HG03175 (cell line): ENCODE measurements around the gene PTBP1.

Source experiments
- ATAC-seq: cut with Tn5 transposase; IDR thresholded peaks from one replicate; pipeline ENCODE4 v1.9.1; 2021; ENCODE audit warnings: mild to moderate bottlenecking, moderate library complexity; ENCODE audit not compliant: unreplicated experiment

Gene PTBP1

DNA sequence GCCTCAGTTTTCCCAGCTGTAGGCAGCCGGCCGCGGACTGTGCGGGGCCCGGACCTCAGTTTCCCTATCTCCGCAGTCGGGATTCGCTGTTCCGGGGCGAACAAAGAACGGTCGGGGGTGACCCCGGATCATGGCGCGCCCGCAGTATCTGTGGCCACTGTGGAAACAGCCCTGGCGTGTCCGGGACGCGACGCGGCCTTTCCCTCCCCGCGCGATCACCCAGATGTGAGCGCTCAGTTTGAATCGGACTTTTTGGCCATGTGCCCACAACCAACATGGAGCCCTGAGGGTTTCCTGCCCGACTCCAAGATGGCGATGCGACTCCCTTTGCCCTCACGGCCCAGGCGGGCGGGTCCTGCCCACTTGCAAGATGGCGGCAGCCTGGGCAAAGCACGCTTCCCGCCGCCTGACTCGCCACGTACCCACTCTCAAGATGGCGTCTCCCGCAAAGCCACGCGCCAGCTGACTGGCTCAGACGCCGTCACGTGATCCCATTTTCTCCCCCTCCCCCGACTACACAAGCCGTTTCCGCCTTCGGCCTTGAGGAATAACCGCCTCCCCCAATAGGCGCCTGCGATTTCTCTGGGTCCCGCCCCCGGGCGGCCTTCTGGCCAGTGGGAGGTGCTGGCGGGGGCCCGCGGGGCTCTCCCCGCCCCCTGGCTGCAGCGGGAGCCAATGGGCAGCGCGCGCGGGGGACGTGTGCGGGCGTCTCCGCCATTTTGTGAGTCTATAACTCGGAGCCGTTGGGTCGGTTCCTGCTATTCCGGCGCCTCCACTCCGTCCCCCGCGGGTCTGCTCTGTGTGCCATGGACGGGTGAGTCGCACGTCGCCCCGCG, at the start of gene PTBP1:
Gene PTBP1, plus strand, starts transcription at position 761 of the 836 bp plus-strand sequence. Its CDS starts 46 bp downstream, at position 807.
- peak; percentile 82 for ATAC-seq

DNA sequence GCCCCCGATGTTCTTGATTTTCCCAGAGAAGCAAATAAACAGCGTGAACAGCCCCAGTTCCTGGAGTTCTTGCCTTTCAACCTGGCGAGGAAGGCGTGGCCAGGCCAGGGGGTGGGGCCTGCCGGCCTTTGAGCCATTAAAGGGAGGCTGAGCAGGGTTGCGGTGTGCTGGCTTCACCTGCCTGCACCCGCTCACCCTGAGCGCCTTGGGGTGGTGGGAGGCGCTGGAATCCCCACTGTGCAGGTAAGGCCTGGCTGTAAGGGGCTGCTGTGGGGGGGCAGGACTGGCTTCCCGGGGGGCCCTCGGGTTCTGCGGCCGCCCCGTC, 49.0 kb upstream of the PTBP1 start:
- ATAC-seq = no peak

DNA sequence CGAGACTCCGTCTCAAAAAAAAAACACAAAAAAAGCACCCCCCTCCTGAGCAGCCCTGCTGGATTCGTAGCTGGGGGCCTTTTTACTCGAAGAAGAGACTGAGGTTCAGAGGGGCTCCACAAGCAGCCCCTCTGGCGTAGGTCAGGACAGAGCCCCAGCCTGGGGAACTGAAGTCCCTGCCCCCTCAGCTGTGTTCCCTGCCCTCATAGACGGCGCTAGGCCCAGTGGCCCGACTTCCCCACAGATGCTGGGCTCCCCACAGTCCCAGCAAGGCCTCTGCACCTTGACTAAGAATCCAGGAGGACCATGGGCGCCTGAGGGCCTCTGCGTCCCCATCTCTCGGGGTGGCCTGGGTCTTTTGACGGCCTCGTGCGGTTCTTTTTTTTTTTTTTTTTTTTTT, 47.4 kb upstream of the PTBP1 start:
- no peak for ATAC-seq

GRCh38 chr19:750640-751423, 46.4 kb upstream of the PTBP1 start, which contains the start of gene MISP:
TSS of gene MISP (plus strand) at chr19:751112. CDS start at chr19:756947, 5,835 bp downstream.
- ATAC-seq = no peak

- no peak for ATAC-seq
Observed at GRCh38 chr19:751501-752341, 45.5 kb upstream of the PTBP1 start.

DNA sequence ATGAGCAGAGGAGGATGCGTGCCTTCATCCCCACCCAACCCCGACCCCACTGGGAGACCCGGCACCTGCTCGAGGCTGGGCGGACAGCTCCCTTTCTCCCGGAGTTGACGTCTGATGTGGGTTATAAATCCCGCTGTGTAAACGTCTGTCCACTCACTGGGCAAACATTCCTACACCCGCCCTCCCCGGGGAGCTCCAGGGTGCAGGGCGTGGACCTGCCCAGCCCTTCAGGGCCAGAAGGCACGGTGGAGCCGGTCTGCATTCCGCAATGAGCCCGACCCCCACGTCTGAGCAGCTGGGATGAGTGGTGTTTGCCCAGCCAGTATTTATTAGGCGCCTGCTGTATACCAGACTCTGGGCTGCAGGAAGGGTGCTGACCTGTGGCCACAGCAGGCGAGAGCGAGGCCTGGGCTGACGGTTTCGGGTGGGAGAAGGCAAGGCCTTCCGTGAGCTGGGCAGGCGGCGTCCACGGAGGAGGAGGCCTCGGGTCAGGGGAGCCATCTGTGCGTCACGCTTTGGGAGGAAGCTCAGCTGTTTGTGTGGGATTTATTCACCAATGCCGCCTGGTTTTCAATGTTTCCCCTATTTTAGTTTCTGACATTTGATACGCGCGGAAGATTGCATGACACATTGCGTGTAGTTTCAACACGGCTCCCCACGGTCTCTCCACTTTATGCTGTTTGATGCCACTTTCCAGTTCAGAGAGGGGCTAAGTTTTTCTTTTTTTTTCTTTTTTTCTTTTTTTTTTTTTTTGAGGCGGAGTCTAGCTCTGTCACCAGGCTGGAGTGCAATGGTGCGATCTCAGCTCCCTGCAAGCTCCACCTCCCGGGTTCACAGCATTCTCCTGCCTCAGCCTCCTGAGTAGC, 44.4 kb upstream of the PTBP1 start:
- no peak for ATAC-seq

DNA sequence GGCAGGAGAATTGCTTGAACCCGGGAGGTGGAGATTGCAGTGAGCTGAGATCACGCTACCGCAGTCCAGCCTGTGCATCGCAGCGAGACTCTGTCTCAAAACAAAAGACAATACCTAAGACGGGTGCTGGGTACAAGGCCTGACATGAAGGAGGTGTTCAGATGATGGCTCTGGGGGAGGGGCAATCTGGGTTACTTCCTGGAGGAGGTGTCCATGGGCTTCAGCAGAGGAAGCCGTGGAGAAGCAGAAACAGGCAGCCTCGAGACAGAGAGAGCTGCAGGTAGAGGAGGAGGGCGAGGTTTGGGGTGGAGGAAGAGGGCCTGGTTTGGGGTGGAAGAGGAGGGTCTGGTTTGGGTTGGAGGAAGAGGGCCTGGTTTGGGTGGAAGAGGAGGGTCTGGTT, 42.7 kb upstream of the PTBP1 start:
- ATAC-seq = no peak

GRCh38 chr19:755063-755462, 42.2 kb upstream of the PTBP1 start:
- ATAC-seq = no peak

GRCh38 chr19:756236-756635, 41.0 kb upstream of the PTBP1 start:
- ATAC-seq = no peak

DNA sequence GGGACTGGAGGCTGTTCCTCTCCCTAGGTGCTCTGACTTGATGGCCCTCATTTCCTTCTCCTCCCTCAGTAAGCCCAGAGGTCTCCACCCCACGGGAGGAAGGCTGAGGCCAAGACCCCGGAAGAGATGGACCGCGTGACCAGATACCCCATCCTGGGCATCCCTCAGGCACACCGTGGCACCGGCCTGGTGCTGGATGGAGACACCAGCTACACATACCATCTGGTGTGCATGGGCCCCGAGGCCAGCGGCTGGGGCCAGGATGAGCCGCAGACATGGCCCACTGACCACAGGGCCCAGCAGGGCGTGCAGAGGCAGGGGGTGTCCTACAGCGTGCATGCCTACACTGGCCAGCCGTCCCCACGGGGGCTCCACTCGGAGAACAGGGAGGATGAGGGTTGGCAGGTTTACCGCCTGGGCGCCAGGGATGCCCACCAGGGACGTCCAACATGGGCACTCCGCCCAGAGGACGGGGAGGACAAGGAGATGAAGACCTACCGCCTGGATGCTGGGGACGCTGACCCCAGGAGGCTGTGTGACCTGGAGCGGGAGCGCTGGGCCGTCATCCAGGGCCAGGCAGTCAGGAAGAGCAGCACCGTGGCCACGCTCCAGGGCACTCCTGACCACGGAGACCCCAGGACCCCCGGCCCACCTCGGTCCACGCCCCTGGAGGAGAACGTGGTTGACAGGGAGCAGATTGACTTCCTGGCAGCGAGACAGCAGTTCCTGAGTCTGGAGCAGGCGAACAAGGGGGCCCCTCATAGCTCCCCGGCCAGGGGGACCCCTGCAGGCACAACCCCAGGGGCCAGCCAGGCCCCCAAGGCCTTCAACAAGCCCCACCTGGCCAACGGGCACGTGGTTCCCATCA, 40.2 kb upstream of the PTBP1 start:
- no peak for ATAC-seq

GRCh38 chr19:757811-758668, 39.2 kb upstream of the PTBP1 start:
- no peak for ATAC-seq

- no peak for ATAC-seq
Observed at GRCh38 chr19:763181-763580, 34.1 kb upstream of the PTBP1 start.

GRCh38 chr19:763869-764268, 33.4 kb upstream of the PTBP1 start:
- ATAC-seq = no peak

GRCh38 chr19:764301-764700, 33.0 kb upstream of the PTBP1 start:
- no peak for ATAC-seq

DNA sequence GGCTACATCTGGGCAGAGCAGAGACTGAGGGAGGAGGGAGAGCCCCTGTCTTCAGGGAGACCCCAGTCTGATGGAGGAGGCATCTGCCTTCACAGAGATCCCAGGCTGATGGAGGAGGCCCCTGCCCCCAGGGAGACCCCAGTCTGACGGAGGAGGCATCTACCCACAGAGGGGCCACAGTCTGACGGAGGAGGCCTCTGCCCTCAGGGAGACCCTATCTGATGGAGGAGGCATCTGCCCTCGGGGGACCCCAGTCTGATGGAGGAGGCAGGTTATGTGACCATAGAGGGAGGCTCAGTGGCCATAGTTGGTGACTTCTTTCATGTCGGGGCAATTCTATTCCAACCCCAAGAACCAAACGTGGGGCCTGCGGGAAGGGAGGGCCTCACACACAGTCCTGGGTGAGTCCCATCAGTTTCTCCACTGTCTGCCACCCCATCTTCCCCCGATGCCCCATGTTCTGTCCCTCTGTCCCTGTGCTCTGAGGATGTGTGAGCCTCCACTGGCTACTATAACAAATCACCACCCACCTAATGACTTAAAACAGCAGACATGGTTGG, 32.0 kb upstream of the PTBP1 start:
- ATAC-seq = no peak

GRCh38 chr19:768424-768823, 28.8 kb upstream of the PTBP1 start:
- no peak for ATAC-seq

DNA sequence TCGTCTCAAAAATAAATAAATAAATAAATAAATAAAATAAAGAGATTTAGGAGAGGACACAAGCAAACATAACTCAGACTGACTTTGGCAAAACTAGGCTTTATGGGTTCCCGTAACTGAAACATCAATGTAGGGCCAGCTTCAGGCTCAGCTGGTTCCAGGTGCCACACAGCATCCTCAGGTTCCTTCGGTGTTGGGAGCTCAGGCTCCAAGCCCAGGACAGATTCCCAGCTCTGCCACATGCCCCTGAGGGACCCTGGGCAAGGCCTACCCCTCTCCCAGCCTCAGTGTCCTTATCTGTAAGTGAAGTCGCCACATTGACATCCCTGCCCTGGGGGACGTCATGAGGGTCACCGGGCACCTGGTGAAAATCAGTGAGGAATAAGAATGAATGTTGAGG, 27.6 kb upstream of the PTBP1 start:
- no peak for ATAC-seq

GRCh38 chr19:771332-771785, 25.9 kb upstream of the PTBP1 start:
- no peak for ATAC-seq
